Keratinocyte (primary cell): ENCODE results near the gene CDH13. TPM values are rescaled to one million over a fixed set of nuclear protein-coding genes. Genes with fewer than 3 reads are reported as not detected.

Source experiments
- DNase-seq: peaks from one replicate; pipeline ENCODE4 v3.0.0-alpha.2; 2011; ENCODE audit warnings: low read depth, missing footprints, low spot score
- FAIRE-seq: peaks from 2 replicates; lab custom pipeline; 2011; peaks lifted over from hg19 to GRCh38; lab: Jason Lieb, UNC
- H2AFZ ChIP-seq: 2 replicates; pipeline ENCODE4 v1.6.0; 2012; ENCODE audit warnings: low read length, control low read depth, inconsistent platforms; ENCODE audit not compliant: control insufficient read depth
- H3K27ac ChIP-seq: 2 replicates; pipeline ENCODE4 v1.5.1; 2011; ENCODE audit warnings: low read length; ENCODE audit not compliant: control insufficient read depth, insufficient read depth
- H3K27me3 ChIP-seq: 3 replicates; pipeline ENCODE4 v1.6.0; 2011; ENCODE audit warnings: low read length; ENCODE audit not compliant: control insufficient read depth, insufficient read depth; ENCODE audit errors: extremely low read depth
- H3K36me3 ChIP-seq, 2 experiments: 2 replicates in 1 of 2; 3 replicates in 1 of 2; pipeline ENCODE4 v1.5.1; 2011; ENCODE audit warnings: low read length in 2 of 2, mild to moderate bottlenecking in 1 of 2; ENCODE audit not compliant: control insufficient read depth in 2 of 2, insufficient read depth in 2 of 2; ENCODE audit errors: extremely low read depth in 1 of 2
- H3K4me1 ChIP-seq: 3 replicates; pipeline ENCODE4 v1.5.1; 2011; ENCODE audit warnings: low read length; ENCODE audit not compliant: control insufficient read depth, insufficient read depth; ENCODE audit errors: extremely low read depth
- H3K4me2 ChIP-seq: 3 replicates; pipeline ENCODE4 v1.6.0; 2011; ENCODE audit warnings: low read depth, low read length; ENCODE audit not compliant: control insufficient read depth, insufficient read depth; ENCODE audit errors: extremely low read depth
- H3K4me3 ChIP-seq, 3 experiments: fragments of 200-600 bp in 1 of 3; sonication (generic) in 1 of 3; 2 replicates in 2 of 3; 3 replicates in 1 of 3; pipeline ENCODE4 v1.5.1; 2011 to 2016; ENCODE audit warnings: low read length in 3 of 3, mild to moderate bottlenecking in 3 of 3, control low read depth in 2 of 3, inconsistent platforms in 1 of 3, low read depth in 1 of 3, mixed read lengths in 1 of 3, mixed run types in 1 of 3, moderate library complexity in 1 of 3; ENCODE audit not compliant: control insufficient read depth in 2 of 3, insufficient read depth in 2 of 3; ENCODE audit errors: extremely low read depth in 1 of 3
- H3K79me2 ChIP-seq: 2 replicates; pipeline ENCODE4 v1.6.0; 2012; ENCODE audit warnings: low read length; ENCODE audit not compliant: control insufficient read depth, insufficient read depth
- H3K9ac ChIP-seq: 3 replicates; pipeline ENCODE4 v1.6.0; 2011; ENCODE audit warnings: low read length; ENCODE audit not compliant: control insufficient read depth, insufficient read depth; ENCODE audit errors: extremely low read depth
- H3K9me1 ChIP-seq: 3 replicates; pipeline ENCODE4 v1.6.0; 2011; ENCODE audit warnings: low read length; ENCODE audit not compliant: control insufficient read depth, insufficient read depth; ENCODE audit errors: extremely low read depth
- H3K9me3 ChIP-seq: 2 replicates; pipeline ENCODE4 v1.5.1; 2012; ENCODE audit warnings: low read depth, low read length; ENCODE audit not compliant: control insufficient read depth
- H4K20me1 ChIP-seq: 3 replicates; pipeline ENCODE4 v1.6.0; 2011; ENCODE audit warnings: low read length; ENCODE audit not compliant: control insufficient read depth, insufficient read depth; ENCODE audit errors: extremely low read depth
- EZH2 ChIP-seq: IDR thresholded peaks from one replicate; pipeline ENCODE4 v1.6.1; 2012; ENCODE audit warnings: inconsistent platforms, mild to moderate bottlenecking, low read length, moderate library complexity
- dilution Hi-C: fragments of 300-500 bp; cut with MboI; formaldehyde crosslinking; loops from one replicate; pipeline ENCODE4 v1.7.0; 2020; ENCODE audit warnings: low sequenced_read_pairs; ENCODE audit not compliant: extremely low pct_ligation_motif_present
- polyA plus RNA-seq, 5 experiments: library from polyadenylated mRNA; depleted of rRNA in 3 of 5; stranded (reverse) in 3 of 5; stranded (forward) in 1 of 5; unstranded in 1 of 5; fragments of >200 nt; gene quantifications; 1 replicate in 1 of 5; 2 replicates in 3 of 5; 3 replicates in 1 of 5; pipeline versions ENCODE4 v1.2.1 to v1.2.3, GENCODE V29; 2011 to 2012; ENCODE audit warnings: missing spikeins in 2 of 5, low read depth in 1 of 5, low replicate concordance in 1 of 5
- TF ChIP-seq, protein P1 (sequence below), 3 experiments: IDR thresholded peaks in 1 of 3; conservative IDR thresholded peaks in 1 of 3; optimal IDR thresholded peaks in 1 of 3; 2 replicates in 2 of 3; 3 replicates in 1 of 3; pipeline versions ENCODE3 to v1.5.1; 2011; ENCODE audit warnings: low read length in 3 of 3, mild to moderate bottlenecking in 3 of 3, moderate library complexity in 2 of 3, control low read depth in 1 of 3, inconsistent platforms in 1 of 3; ENCODE audit not compliant: insufficient read depth in 2 of 3; ENCODE audit errors: extremely low read depth in 1 of 3

The CDH13 gene
- polyA plus RNA-seq, 1 donor (not counting 4 experiments of a cell fraction or from before 2014, with no cell fraction given) = 111 TPM

DNA sequence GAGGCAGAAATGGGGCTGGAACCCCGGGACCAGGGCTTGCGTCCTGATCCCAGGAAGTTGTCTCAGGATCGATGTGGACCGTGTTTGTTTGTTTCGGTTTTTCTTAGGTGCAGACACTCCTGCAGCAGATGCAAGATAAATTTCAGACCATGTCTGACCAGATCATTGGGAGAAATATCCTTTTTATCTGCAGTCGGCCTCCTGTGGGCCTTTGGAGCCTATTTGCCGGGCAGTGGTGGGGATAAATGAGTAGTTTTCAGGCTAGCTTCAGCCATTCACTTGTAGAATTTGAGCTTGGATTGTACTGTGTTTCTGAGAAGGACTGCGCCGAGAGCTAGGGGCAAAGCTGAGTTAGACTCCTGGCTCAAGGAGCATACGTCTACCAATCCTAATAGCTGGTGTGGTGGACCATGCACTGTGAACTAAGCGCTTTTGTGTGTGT lies 1181.8 kb downstream of the CDH13 start:
- TF ChIP-seq EZH2 = no peak
- TF ChIP-seq, protein P1, sequence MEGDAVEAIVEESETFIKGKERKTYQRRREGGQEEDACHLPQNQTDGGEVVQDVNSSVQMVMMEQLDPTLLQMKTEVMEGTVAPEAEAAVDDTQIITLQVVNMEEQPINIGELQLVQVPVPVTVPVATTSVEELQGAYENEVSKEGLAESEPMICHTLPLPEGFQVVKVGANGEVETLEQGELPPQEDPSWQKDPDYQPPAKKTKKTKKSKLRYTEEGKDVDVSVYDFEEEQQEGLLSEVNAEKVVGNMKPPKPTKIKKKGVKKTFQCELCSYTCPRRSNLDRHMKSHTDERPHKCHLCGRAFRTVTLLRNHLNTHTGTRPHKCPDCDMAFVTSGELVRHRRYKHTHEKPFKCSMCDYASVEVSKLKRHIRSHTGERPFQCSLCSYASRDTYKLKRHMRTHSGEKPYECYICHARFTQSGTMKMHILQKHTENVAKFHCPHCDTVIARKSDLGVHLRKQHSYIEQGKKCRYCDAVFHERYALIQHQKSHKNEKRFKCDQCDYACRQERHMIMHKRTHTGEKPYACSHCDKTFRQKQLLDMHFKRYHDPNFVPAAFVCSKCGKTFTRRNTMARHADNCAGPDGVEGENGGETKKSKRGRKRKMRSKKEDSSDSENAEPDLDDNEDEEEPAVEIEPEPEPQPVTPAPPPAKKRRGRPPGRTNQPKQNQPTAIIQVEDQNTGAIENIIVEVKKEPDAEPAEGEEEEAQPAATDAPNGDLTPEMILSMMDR (optimal IDR thresholded peaks at IDR 0.05 in 1 of 3, IDR thresholded peaks at IDR 0.05 in 1 of 3, conservative IDR thresholded peaks at IDR 0.05 in 1 of 3; ENCODE audit: extremely low read depth in 1 of 3, insufficient read depth in 2 of 3, low read length in 3 of 3) = no peak
- Histone ChIP-seq H3K27ac (peak overlapping the region; percentile 81), H4K20me1 (peaks cover 3% of the 10 kb centered on the region), H3K4me2 (peak overlapping the region; percentile 99), H2AFZ (peak overlapping the region; percentile 95), H3K79me2 (peaks cover 25% of the 10 kb centered on the region), H3K4me1 (peaks cover 8% of the 10 kb centered on the region), H3K36me3 (peaks cover 2 to 10% of the 10 kb centered on the region in 2 experiments), H3K27me3 (no peaks in the 10 kb centered on the region), H3K4me3 (peak overlapping the region; percentile 88 to 95 (median 93)), H3K9me1 (no peaks in the 10 kb centered on the region), H3K9me3 (no peaks in the 10 kb centered on the region), H3K9ac (peak overlapping the region; percentile 87)
- peak; percentile 66 for FAIRE-seq
- no peak for DNase-seq
- dilution Hi-C loops = no loop called here

DNA sequence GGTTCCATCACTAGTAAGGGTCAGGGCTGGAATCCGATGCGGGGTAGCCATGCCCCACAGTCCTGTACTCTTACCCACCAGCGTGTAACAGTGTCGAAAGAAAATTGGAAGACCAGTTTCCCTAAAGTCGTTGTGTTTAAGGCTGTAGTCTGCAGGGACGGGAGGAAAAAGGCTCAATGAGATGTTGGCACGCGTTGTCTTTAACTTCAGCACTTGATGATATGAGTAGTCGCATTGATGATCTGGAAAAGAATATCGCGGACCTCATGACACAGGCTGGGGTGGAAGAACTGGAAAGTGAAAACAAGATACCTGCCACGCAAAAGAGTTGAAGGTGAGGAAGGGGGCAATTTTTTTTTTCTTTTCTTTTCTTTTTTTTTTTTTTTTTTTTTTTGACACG lies 1182.3 kb downstream of the CDH13 start:
- Histone ChIP-seq H3K9me3 (no peaks in the 10 kb centered on the region), H3K4me2 (peak overlapping the region; percentile 99), H3K4me1 (peaks cover 8% of the 10 kb centered on the region), H2AFZ (no peak overlapping the region), H3K36me3 (peaks cover 2 to 10% of the 10 kb centered on the region in 2 experiments), H3K4me3 (peak overlapping the region; percentile 88 to 95 (median 93)), H3K27me3 (no peaks in the 10 kb centered on the region), H3K9me1 (no peaks in the 10 kb centered on the region), H3K79me2 (peaks cover 25% of the 10 kb centered on the region), H3K9ac (peak overlapping the region; percentile 87), H3K27ac (peak overlapping the region; percentile 81), H4K20me1 (peaks cover 3% of the 10 kb centered on the region)
- TF ChIP-seq EZH2 = no peak
- TF ChIP-seq, protein P1 (optimal IDR thresholded peaks at IDR 0.05 in 1 of 3, IDR thresholded peaks at IDR 0.05 in 1 of 3, conservative IDR thresholded peaks at IDR 0.05 in 1 of 3; ENCODE audit: extremely low read depth in 1 of 3, insufficient read depth in 2 of 3, low read length in 3 of 3) = no peak
- dilution Hi-C loops = no loop called here
- FAIRE-seq (no peak), DNase-seq (no peak)
